K562 treated with DMSO at 1 percent for 24 hours (cell line): ENCODE measurements around the gene EXOC3L1. TPM values are rescaled to one million over a fixed set of nuclear protein-coding genes. Genes with fewer than 3 reads are reported as not detected.

Experiments
- total RNA-seq: library from RNA; unstranded; fragments of 300-600 nt; gene quantifications from 2 replicates; pipeline ENCODE4 v1.2.3, GENCODE V29; 2022; ENCODE audit warnings: low read depth; ENCODE audit not compliant: insufficient read depth

Gene EXOC3L1
- total RNA-seq, result 0.37 TPM in 1 of 2 replicates, not detected in the other

GRCh38 chr16:67190041-67190440 lies at the start of gene EXOC3L1:
EXOC3L1 (minus strand) TSS chr16:67190136; CDS start chr16:67189676, 460 bp downstream.

GRCh38 chr16:67226804-67227566 lies 37.0 kb upstream of the EXOC3L1 start, which contains the start of gene TMEM208:
TMEM208 (plus strand) TSS chr16:67227130; CDS start chr16:67227219, 89 bp downstream.

GRCh38 chr16:67199011-67199807 lies 9.3 kb upstream of the EXOC3L1 start, which contains the start of gene ELMO3:
ELMO3 (plus strand) TSS chr16:67199131; CDS start chr16:67199327, 196 bp downstream.

GRCh38 chr16:67191995-67192681 lies 2.2 kb upstream of the EXOC3L1 start, which contains the start of gene E2F4:
E2F4 (plus strand) TSS chr16:67192155; CDS start chr16:67192228, 73 bp downstream.

GRCh38 chr16:67183627-67184452 lies 6.1 kb downstream of the EXOC3L1 start, which contains the start of gene MATCAP1:
MATCAP1 (minus strand) TSS chr16:67183963; CDS start chr16:67180610, 3,353 bp downstream.

GRCh38 chr16:67170168-67170948 lies 19.6 kb downstream of the EXOC3L1 start, which contains the start of gene NOL3:
NOL3 (plus strand) TSS chr16:67170538.

GRCh38 chr16:67164599-67165061 lies 25.3 kb downstream of the EXOC3L1 start, which contains the start of gene HSF4:
HSF4 (plus strand) TSS chr16:67164745; CDS start chr16:67164812, 67 bp downstream.

GRCh38 chr16:67150833-67151396 lies 39.0 kb downstream of the EXOC3L1 start, which contains the start of gene B3GNT9:
B3GNT9 (minus strand) TSS chr16:67150998; CDS start chr16:67150485, 513 bp downstream.

Other genes starting within 250 kb of the EXOC3L1 start
- 1.00 and 1.3 TPM in 2 replicates for gene CES3, start 228.9 kb downstream of the EXOC3L1 start, total RNA-seq
- gene CES4A, start 201.5 kb downstream of the EXOC3L1 start, total RNA-seq, result not detected in 2 replicates
- gene CBFB, start 161.0 kb downstream of the EXOC3L1 start, total RNA-seq, result 74.8 and 77.4 TPM in 2 replicates
- gene PHAF1, start 80.2 kb downstream of the EXOC3L1 start, total RNA-seq, result 9.1 and 12.1 TPM in 2 replicates
- gene B3GNT9, start 39.1 kb downstream of the EXOC3L1 start, total RNA-seq, result 8.1 and 8.9 TPM in 2 replicates
- 65.4 and 73.5 TPM in 2 replicates for gene TRADD, start 30.2 kb downstream of the EXOC3L1 start, total RNA-seq
- 20.0 and 26.4 TPM in 2 replicates for gene FBXL8, start 30.2 kb downstream of the EXOC3L1 start, total RNA-seq
- 16.5 and 21.1 TPM in 2 replicates for gene HSF4, start 25.4 kb downstream of the EXOC3L1 start, total RNA-seq
- 23.2 and 28.7 TPM in 2 replicates for gene NOL3, start 19.6 kb downstream of the EXOC3L1 start, total RNA-seq
- gene MATCAP1, start 6.2 kb downstream of the EXOC3L1 start, total RNA-seq, result 27.3 and 27.5 TPM in 2 replicates
- 92.4 and 95.4 TPM in 2 replicates for gene E2F4, start 2.0 kb upstream of the EXOC3L1 start, total RNA-seq
- gene ELMO3, start 9.0 kb upstream of the EXOC3L1 start, total RNA-seq, result 3.3 and 4.0 TPM in 2 replicates
- 64.1 and 69.2 TPM in 2 replicates for gene TMEM208, start 37.0 kb upstream of the EXOC3L1 start, total RNA-seq
- gene FHOD1, start 57.3 kb upstream of the EXOC3L1 start, total RNA-seq, result 49.4 and 55.6 TPM in 2 replicates
- gene SLC9A5, start 58.8 kb upstream of the EXOC3L1 start, total RNA-seq, result 2.0 and 2.4 TPM in 2 replicates
- gene PLEKHG4, start 89.4 kb upstream of the EXOC3L1 start, total RNA-seq, result 22.7 and 31.6 TPM in 2 replicates
- 0.22 and 2.7 TPM in 2 replicates for gene KCTD19, start 136.6 kb upstream of the EXOC3L1 start, total RNA-seq
- gene LRRC36, start 136.7 kb upstream of the EXOC3L1 start, total RNA-seq, result 0.15 TPM in 1 of 2 replicates, not detected in the other
- 0.61 TPM in 1 of 2 replicates, not detected in the other for gene TPPP3, start 203.4 kb upstream of the EXOC3L1 start, total RNA-seq
- gene ZDHHC1, start 226.3 kb upstream of the EXOC3L1 start, total RNA-seq, result 0.24 and 0.64 TPM in 2 replicates
- gene HSD11B2, start 241.0 kb upstream of the EXOC3L1 start, total RNA-seq, result 0.28 TPM in 1 of 2 replicates, not detected in the other